Neural cell (in vitro differentiated cells): ENCODE results near the gene SDC4. TPM values are rescaled to one million over a fixed set of nuclear protein-coding genes. Genes with fewer than 3 reads are reported as not detected.

ENCODE experiments used
- H2AFZ ChIP-seq: fragments of 200-600, 300-800 bp; sonication (generic), shearing (Covaris generic); 2 replicates; pipeline ENCODE4 v1.6.0; 2014; ENCODE audit warnings: low read depth, mild to moderate bottlenecking, antibody characterized with exemption, low read length, moderate library complexity
- H3F3A ChIP-seq: fragments of 200-600 bp; shearing (Covaris generic); 2 replicates; pipeline ENCODE4 v1.6.1; 2016; ENCODE audit warnings: mild to moderate bottlenecking, moderate library complexity, mixed read lengths, antibody characterized with exemption, low read length; ENCODE audit not compliant: insufficient read depth, poor library complexity, severe bottlenecking
- H3K27ac ChIP-seq: fragments of 200-600, 300-800 bp; sonication (generic), shearing (Covaris generic); 2 replicates; pipeline ENCODE4 v1.5.1; 2014; ENCODE audit warnings: mild to moderate bottlenecking, low read length, moderate library complexity
- H3K27me3 ChIP-seq: fragments of 300-800, 200-600 bp; sonication (generic), shearing (Covaris generic); 2 replicates; pipeline ENCODE4 v1.6.0; 2014; ENCODE audit warnings: mild to moderate bottlenecking, low read depth, low read length, moderate library complexity; ENCODE audit not compliant: insufficient read depth
- H3K36me3 ChIP-seq: fragments of 300-800, 200-600 bp; sonication (generic), shearing (Covaris generic); 2 replicates; pipeline ENCODE4 v1.5.1; 2014; ENCODE audit warnings: mild to moderate bottlenecking, antibody characterized with exemption, low read length, moderate library complexity; ENCODE audit not compliant: insufficient read depth
- H3K4me2 ChIP-seq: fragments of 300-800, 200-600 bp; sonication (generic), shearing (Covaris generic); 2 replicates; pipeline ENCODE4 v1.6.0; 2014; ENCODE audit warnings: mild to moderate bottlenecking, low read length
- H3K4me3 ChIP-seq: fragments of 300-800, 200-600 bp; sonication (generic), shearing (Covaris generic); 2 replicates; pipeline ENCODE4 v1.5.1; 2014; ENCODE audit warnings: mild to moderate bottlenecking, low read length, moderate library complexity
- H3K79me2 ChIP-seq: fragments of 200-600 bp; shearing (Covaris generic); replicated peaks from 2 replicates; pipeline ENCODE4 v1.6.0; 2014; ENCODE audit warnings: mild to moderate bottlenecking, low read length, moderate library complexity; ENCODE audit not compliant: insufficient read depth
- H3K9ac ChIP-seq: fragments of 300-800, 200-600 bp; sonication (generic), shearing (Covaris generic); 2 replicates; pipeline ENCODE4 v1.6.1; 2016; ENCODE audit warnings: mild to moderate bottlenecking, low read length, mixed read lengths
- H3K9me2 ChIP-seq: fragments of 200-600 bp; shearing (Covaris generic); 2 replicates; pipeline ENCODE4 v1.6.1; 2016; ENCODE audit warnings: mild to moderate bottlenecking, low read length, mixed read lengths; ENCODE audit not compliant: insufficient read depth
- H3K9me3 ChIP-seq: fragments of 200-600, 300-800 bp; sonication (generic), shearing (Covaris generic); 2 replicates; pipeline ENCODE4 v1.6.1; 2016; ENCODE audit warnings: mild to moderate bottlenecking, mixed run types, low read length, moderate library complexity, mixed read lengths
- H4K20me1 ChIP-seq: fragments of 200-600 bp; shearing (Covaris generic); 2 replicates; pipeline ENCODE4 v1.6.1; 2016; ENCODE audit warnings: mild to moderate bottlenecking, mixed run types; ENCODE audit not compliant: insufficient read depth
- CTCF ChIP-seq: fragments of 450-650 bp; IDR thresholded peaks from 2 replicates; pipeline ENCODE4 v1.5.1; 2014; ENCODE audit warnings: antibody characterized with exemption, mild to moderate bottlenecking, moderate library complexity; ENCODE audit not compliant: poor library complexity, severe bottlenecking
- EP300 ChIP-seq: fragments of 450-650 bp; conservative IDR thresholded peaks from 2 replicates; pipeline ENCODE4 v1.6.1; 2014; ENCODE audit warnings: antibody characterized with exemption, mild to moderate bottlenecking, moderate library complexity; ENCODE audit not compliant: poor library complexity, severe bottlenecking
- EZH2 ChIP-seq: fragments of 200-600, 300-800 bp; shearing (Covaris generic), sonication (generic); IDR thresholded peaks from 2 replicates; pipeline ENCODE4 v1.6.1; 2014; ENCODE audit warnings: antibody characterized with exemption, low read length, borderline replicate concordance, mild to moderate bottlenecking; ENCODE audit not compliant: insufficient read depth, poor library complexity, severe bottlenecking
- MXI1 ChIP-seq: fragments of 450-650 bp; conservative IDR thresholded peaks from 2 replicates; pipeline ENCODE4 v1.6.1; 2014; ENCODE audit warnings: antibody characterized with exemption, mild to moderate bottlenecking; ENCODE audit not compliant: poor library complexity, severe bottlenecking
- POLR2AphosphoS5 ChIP-seq: IDR thresholded peaks from 2 replicates; pipeline ENCODE4 v1.6.1; 2012
- RAD21 ChIP-seq: fragments of 450-650 bp; conservative IDR thresholded peaks from 2 replicates; pipeline ENCODE4 v1.6.1; 2014; ENCODE audit warnings: antibody characterized with exemption, mild to moderate bottlenecking, moderate library complexity
- REST ChIP-seq: IDR thresholded peaks from 2 replicates; pipeline ENCODE4 v1.6.1; 2012; ENCODE audit warnings: borderline replicate concordance
- SMC3 ChIP-seq: fragments of 450-650 bp; conservative IDR thresholded peaks from 2 replicates; pipeline ENCODE4 v1.6.1; 2014; ENCODE audit warnings: antibody characterized with exemption, mild to moderate bottlenecking, moderate library complexity; ENCODE audit not compliant: poor library complexity
- TAF1 ChIP-seq: IDR thresholded peaks from 2 replicates; pipeline ENCODE4 v1.6.1; 2012; ENCODE audit warnings: low read depth
- polyA plus RNA-seq: library from polyadenylated mRNA; depleted of rRNA; stranded (reverse); fragments of >200 nt; gene quantifications from 2 replicates; pipeline ENCODE4 v1.2.3, GENCODE V29; 2014

SDC4 gene
- polyA plus RNA-seq, 1 donor from 2014 or later: not detected

DNA sequence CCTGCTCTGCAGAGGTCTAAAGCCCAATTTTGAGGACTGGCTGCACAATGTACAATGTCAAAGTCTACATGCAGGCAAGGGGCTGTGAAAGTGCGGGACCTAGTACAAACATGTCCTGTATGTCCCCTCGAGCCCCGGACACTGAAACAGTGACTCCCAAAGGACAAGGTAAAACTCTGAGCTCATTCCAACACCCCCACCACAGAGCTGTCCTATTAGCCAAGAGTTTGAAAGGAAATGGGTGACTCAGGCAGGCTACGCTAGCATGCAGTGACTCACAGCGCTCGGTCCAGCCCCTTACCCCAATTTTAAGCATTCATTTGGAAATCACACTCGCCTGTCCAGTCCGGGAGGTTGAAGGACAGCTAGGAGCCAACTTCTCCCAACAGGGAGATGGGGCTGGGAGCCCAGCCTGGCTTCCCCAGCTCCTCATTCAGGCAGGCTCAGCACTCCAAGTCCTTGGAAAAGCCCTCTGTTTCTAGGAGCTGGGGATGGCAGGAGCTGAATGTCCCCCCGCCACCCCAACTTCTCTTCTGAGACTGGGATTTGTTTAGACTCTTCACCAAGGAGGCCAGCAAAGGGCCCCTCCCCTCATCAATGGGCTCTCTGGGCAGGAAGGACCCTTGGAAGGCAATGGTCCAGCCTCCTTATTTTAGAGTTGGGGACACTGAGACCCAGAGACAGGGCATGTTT, 3.9 kb downstream of the SDC4 start:
- H3K27me3 ChIP-seq: peaks cover 15% of the 10 kb centered on the region
- TF ChIP-seq SMC3 (no peak), RAD21 (no peak), EZH2 (no peak), TAF1 (no peak), REST (no peak)
- no peak overlapping the region for H3K27ac ChIP-seq
- H3K4me3 ChIP-seq: no peak overlapping the region
- H2AFZ ChIP-seq: no peak overlapping the region
- H3K9me2 ChIP-seq: no peaks in the 10 kb centered on the region
- H3K9ac ChIP-seq: no peak overlapping the region
- H3K9me3 ChIP-seq: no peaks in the 10 kb centered on the region
- no peaks in the 10 kb centered on the region for H3K36me3 ChIP-seq
- no peaks in the 10 kb centered on the region for H4K20me1 ChIP-seq
- no peaks in the 10 kb centered on the region for H3K79me2 ChIP-seq
- no peaks in the 10 kb centered on the region for H3F3A ChIP-seq
- H3K4me2 ChIP-seq: no peak overlapping the region

GRCh38 chr20:45343532-45344167, 4.6 kb downstream of the SDC4 start:
- Histone ChIP-seq H3K9me3 (no peaks in the 10 kb centered on the region), H3K36me3 (no peaks in the 10 kb centered on the region), H3K9me2 (no peaks in the 10 kb centered on the region), H3K4me2 (no peak overlapping the region), H3K27ac (no peak overlapping the region), H2AFZ (no peak overlapping the region), H3F3A (no peaks in the 10 kb centered on the region), H3K27me3 (peaks cover 14% of the 10 kb centered on the region), H4K20me1 (no peaks in the 10 kb centered on the region), H3K79me2 (no peaks in the 10 kb centered on the region), H3K9ac (no peak overlapping the region), H3K4me3 (no peak overlapping the region)
- TF ChIP-seq CTCF: no peak
- TF ChIP-seq RAD21: no peak
- TF ChIP-seq REST: no peak
- no peak for TF ChIP-seq MXI1
- TF ChIP-seq TAF1: no peak
- no peak for TF ChIP-seq EP300
- TF ChIP-seq EZH2: no peak
- TF ChIP-seq POLR2AphosphoS5: no peak
- TF ChIP-seq SMC3: no peak
